Umbilical cord (tissue), 2 donors: ENCODE data around the gene ZNF182. TPM values are rescaled to one million over a fixed set of nuclear protein-coding genes. Genes with fewer than 3 reads are reported as not detected.
A peak's percentile ranks its signal among the peaks of the same experiment; 100 is the strongest.
"Not testable (repeated sequence)": the region's sequence is repeated elsewhere in the genome, so short reads cannot be mapped to it uniquely, and the experiment has no call there.

Experiments
- DNase-seq: peaks from one replicate; pipeline ENCODE4 v3.0.0-alpha.2; 2015; ENCODE audit warnings: low spot score
- total RNA-seq: library from RNA; depleted of rRNA; stranded (reverse); fragments of >200 nt; gene quantifications from one replicate; pipeline ENCODE4 v1.2.3, GENCODE V29; 2014; ENCODE audit warnings: low replicate concordance; ENCODE audit not compliant: insufficient read depth

The ZNF182 gene
- 5.1 TPM for total RNA-seq

DNA sequence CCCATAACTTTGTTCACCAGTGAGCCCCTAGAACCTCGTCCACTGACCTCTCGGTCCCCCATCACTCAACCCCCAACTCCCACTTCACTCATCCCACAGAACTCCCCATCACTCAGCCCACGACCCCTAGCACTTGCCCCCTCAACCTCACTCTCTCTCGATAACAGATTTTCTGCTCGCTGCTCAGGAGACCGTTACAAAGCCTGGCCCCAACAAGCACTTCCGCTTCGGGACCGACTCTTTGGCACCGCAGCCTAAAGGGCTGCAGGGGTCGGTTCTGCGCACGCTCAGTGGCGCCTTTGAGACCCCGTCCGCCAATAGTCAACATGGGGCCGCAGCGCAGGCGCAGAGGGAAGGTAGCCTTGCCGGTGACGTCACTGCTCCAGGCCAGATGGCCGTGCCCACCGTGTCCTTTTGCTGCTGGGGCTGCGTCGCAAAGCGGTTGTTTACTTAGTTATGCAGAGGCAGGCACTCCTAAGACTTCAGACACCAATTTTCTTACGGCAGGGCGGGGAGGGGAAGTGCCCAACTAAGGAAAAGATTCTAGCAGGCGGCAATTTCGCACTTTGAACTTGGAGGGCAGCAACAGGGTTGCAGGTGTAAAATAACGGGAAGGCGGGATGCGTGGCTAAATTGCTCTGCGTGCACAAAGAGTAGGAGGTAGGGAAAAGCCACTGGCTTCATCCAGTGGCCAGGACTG is at the start of gene ZNF182:
Gene ZNF182, minus strand, starts transcription at position 232 of the 700 bp plus-strand sequence. CDS start 1,380 bp downstream, outside the sequence.
- peak; percentile 94 for DNase-seq

DNA sequence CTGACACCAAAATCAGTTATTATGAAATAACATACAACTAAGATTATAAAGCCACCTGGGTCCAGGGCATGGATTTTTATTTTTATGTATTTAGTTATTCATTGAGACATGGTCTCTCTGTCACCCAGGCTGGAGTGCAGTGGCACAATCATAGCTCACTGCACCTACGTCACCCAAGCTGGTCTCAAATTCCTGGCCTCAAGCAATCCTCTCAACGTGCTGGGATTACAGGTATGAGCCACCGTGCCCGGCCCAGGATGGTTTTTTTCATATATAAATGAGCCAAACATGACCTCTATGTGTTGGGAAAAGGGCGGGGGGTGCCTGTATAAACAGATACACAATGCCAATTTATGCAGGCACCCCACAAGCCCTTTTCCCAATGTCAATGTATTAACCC is 43.1 kb upstream of the ZNF182 start:
- no peak for DNase-seq

DNA sequence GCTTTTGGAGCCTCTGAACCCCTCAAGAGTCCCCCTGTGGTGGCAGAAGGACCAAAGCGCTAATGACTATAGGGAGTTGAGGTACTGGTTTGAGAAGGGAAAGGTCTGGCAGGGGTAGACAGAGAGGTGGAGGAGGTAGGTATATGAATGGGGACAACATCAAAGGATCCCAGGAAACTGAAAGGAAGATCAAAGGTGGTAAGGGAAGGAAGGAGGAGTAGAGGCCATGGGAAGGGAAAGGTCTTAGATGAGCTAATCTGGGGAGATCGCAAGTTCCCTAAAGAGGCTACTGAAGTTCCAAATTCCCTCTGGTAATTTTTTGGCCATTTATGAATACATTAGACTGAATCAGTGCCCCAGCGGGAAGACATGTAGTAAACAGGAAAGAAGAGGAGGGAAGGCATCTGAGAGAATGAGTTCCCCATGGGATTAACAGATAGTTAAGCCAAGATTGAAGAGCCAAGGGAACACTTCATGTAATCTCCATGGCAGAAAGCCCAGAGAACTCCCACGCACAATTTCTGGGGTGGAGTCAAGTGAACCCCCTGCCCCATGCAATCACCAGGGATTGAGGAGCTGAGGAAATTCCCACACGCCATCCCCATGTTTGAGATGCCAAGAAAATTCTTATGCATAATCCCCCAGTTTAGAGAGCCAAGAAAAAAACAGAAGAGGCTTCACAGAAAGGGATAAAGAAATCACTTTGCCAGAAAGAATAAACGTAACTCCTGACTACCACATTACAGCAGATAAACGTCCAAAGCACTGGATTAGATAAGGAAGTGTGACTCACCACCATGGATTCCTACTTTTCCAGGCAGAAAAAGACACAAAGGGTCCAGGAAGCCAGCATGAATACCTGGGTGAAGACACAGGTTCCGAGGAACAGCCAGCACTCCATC is 41.9 kb upstream of the ZNF182 start:
- DNase-seq: peak; percentile 90

DNA sequence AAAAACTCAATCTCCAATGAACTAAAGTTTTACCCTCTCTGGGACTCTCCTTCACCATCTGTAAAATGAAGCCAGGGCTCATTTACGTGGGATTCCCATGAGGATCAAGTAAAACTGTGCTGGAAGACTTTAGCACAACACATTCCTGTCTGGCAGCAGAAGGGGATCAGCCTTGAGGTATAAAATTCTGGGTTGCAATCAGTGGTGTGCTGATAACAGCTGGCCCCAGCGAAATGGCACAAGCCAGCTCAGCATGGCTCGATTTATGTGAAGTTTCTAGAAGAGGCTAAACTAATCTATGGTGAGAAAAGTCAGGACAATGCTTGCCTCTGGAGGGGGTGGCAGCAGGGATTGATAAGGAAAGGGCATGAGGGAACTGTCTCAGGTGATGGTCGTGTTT is 39.3 kb upstream of the ZNF182 start:
- DNase-seq: peak; percentile 34

DNA sequence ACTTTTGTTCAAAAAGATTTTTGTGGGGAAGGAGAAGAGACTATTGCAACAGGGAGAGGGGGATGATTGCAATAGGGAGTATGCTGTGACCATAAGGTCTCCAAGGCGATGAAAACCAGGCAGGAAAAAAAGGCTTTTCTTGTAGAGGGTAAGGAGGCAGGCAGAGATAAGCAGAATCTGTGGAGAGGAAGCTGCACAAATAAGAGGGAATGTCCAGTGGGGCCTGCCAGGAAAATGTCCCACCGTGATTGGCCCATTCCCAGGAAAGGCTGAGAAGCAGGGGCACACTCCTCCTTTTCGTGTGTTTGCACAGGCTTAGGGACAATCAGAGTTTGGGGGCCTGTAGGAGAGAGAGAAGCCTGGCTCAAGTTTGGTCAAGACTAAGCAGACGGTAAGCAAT is 32.1 kb upstream of the ZNF182 start:
- DNase-seq: peak; percentile 68

DNA sequence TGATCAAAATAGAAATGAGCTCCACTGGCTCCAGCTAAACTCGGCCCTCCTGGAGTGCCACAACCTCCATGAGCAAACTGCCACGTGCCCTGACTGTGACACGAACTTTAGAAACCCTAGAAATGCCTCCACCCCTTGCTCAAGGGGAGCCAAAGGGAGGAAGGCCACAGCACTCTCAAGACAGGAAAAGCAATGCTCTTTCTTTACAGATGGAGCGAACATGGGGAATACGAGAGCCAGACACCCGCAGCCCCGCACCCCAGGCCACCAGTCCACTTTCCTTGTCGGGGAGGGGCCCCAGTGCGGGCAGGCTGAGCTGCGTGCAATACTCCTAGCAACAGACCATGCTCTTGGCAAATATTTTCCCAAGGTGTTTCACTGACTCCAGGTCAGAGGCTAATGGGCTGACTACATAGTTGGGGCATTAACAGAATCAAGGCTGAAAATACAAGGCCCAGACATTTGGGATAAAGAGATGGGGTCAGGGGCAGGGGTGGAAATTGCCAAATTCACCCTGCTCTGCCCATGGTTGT is 26.9 kb upstream of the ZNF182 start:
- not testable (repeated sequence) for DNase-seq

DNA sequence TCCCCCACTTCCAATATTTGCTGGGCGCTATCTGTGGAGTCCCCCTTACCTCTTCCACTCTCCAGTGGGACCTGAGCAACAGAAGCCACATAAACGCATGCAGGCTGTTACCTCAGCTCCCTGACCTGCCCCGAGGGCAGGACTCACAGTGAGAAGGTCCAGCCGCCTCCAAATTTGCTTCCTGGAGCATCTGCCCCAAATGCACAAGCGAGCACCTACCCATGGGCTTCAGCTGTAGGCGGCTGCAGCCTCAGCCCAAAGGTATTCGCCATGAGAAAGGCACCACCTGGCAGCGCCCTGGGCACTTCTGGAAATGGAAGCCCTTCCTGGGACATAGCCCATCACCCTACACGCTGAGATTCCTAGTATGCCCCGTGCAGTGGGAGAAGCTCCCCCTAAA is 26.4 kb upstream of the ZNF182 start:
- DNase-seq: no peak

DNA sequence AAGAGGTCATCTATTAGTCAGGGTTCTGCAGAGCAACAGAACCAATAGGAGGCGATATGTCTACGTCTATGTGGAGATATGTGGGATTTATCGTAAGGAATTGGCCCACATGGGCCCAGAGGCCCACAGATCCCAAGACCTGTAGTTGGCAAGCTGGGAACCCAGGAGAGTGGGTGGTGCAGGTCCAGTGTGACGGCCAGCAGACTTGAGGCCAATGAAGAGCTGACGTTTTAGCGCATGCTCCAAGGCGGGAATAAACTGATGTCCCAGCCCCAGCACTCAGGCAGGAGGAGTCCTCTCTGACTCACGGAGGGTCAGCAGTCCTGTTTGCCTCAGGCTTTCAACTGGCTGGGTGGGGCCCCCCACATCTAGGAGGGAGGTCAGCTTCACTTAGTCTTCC is 24.3 kb upstream of the ZNF182 start:
- DNase-seq: no peak

DNA sequence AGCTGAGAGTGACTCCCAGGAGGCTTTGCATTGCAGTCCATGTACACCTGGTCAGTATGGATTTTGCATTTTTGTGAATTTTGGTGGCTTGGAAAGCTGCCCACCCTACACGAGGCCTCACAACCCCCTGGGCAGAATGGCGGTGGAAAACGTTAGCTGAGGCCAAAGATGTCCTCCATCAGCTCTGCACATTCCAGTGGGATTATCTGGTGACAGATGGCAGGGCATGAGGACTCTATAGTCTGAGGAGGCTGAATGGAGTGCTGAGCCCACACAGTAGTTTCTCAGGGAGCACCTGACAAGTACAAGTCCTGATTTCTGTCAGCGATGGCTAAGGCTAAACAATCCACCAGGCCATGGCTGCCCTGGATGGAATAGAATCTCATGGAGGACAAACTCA is 23.8 kb upstream of the ZNF182 start:
- DNase-seq: not testable (repeated sequence)

DNA sequence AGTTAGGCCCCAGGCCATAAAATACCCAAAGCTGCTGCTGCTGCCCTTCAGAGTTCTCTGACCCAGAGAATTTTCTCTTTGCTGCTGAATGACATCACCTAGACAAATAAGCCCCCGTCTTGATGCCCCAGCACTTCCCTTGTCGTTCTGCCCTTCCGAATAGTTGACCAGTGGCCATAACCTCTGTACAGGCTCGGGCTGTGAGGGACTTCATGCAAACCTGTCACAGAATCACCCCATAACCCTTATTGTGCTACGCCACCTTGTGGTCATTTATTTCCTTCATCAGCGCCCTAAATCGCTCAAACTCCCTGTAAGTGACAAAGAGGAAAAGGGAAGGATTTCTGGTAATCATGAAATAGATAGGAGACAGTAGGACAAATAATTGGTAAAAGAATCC is 21.8 kb upstream of the ZNF182 start:
- peak; percentile 68 for DNase-seq

DNA sequence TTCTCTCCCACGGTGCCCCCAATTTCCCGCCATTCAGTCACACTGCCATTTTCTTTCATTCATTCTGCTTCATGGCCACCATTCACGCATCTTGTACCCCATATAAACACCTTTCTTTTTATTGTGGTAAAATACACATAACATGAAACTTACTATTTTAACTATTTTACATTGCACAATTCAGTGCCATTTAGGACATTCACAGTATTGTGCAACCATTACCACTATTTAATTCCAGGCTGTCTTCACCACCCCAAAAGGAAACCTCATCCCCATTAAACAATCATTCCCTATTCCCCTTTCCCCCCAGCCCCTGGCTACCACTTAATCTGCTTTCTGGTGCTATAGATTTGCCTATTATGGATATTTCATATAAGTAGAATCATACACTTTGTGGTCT is 18.9 kb upstream of the ZNF182 start:
- no peak for DNase-seq

DNA sequence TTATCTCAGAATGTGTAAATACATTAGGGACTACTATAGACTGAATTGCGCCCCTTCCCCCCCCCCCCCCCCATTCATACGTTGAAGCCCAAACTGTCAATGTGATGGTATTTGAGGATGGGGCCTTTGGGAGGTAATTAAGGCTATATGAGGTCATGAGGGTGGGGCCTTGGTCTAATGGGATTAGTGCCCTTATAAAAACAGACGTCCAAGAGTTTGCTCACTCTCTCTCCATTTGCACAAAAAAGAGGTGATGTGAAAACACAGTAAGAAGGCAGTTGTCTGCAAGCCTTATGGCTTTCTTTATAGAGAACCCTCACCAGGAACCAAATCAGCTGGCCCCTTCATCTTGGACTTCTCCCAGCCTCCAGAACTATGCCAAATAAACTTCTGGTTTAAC is 18.3 kb upstream of the ZNF182 start:
- DNase-seq: no peak

DNA sequence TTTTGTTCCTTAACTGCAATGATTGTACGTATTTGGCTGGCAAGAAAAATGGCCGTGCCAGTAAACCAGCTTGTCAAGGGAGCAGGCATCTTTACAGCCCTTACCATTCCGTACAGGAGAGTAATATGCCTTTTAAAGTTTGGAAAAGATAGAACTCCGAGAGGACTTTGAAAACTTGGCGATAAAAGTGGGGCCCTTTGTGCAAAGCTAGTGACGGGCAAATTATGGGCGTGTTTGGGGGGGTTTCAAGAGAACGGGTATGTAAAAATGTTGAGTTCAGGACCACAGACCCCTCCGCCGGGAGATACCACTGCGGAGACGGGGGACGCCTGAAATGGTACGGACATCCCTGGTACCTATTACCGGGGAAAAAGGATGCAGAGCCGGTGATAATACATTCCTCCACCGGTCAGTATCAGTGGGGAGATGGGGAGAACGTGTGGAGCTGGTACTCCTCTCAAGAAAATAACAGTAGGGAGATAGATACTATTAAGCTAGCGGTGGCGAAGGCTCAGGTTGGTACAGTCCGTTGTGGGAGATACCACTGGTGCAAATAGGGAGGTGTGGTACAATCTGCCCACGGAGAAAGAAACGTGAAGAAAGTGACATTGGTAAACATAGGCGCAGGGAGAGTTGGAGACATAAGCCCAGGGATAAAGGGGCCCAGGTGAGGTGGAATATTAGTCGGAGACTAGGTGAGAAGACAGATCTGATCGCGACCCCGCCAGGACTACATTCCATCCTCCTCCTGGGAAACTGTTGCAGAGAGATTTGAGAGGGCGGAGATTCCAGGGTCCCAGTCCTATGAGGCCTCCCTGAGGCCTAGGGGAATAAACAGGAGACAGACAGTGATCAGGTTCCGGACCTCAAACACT is 17.5 kb upstream of the ZNF182 start:
- peak; percentile 89 for DNase-seq

DNA sequence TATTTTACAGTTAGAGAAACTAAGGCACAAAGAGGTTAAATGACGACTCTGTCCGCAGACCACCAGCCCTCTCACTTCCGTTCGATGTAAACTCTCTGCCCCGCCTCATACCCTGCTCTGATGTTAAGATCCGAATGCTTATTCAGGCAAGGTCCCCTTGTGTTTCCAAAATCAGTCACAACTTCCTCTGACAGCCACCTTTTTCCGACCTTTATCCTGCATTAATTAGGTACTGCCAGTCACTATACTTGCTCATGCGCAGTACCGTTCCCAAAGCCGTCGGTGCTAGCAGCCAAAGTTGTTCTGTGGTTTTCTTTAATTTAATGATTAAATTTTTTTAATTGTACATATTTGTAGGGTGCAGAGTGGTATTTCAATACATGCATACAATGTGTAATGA is 16.7 kb upstream of the ZNF182 start:
- not testable (repeated sequence) for DNase-seq

DNA sequence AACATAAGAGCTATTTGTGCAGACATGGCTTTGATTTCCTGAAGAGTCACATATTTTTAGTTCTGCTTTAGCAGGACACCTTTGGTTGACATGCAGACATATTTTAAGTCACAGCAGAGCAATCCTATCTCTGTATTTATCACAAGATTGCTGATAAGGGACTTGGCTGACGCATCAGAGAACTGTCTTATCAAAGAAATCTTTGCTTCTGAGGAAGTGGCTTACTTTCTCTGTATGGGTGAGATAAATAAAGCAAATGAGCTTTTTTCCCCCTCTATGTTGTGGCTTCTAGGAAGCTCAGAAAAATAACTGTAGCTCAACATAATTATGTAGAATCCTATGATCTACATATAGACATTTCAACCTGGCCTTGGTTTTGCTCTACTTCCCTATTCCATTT is 16.1 kb upstream of the ZNF182 start:
- not testable (repeated sequence) for DNase-seq

DNA sequence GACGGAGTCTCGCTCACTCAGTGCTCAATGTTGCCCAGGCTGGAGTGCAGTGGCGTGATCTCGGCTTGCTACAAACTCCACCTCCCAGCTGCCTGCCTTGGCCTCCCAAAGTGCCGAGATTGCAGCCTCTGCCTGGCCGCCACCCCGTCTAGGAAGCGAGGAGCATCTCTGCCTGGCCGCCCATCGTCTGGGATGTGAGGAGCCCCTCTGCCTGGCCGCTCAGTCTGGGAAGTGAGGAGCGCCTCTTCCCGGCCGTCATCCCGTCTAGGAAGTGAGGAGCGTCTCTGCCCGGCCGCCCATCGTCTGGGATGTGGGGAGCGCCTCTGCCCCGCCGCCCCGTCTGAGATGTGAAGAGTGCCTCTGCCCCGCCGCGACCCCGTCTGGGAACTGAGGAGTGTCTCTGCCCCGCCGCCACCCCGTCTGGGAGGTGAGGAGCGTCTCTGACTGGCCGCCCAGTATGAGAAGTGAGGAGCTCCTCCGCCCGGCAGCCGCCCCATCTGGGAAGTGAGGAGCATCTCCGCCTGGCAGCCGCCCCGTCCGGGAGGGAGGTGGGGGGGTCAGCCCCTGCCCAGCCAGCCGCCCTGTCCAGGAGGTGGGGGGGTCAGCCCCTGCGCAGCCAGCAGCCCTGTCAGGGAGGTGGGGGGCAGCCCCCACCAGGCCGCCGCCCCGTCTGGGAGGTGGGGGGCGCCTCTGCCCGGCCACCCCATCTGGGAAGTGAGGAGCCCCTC is 13.0 kb upstream of the ZNF182 start:
- DNase-seq: not testable (repeated sequence)

DNA sequence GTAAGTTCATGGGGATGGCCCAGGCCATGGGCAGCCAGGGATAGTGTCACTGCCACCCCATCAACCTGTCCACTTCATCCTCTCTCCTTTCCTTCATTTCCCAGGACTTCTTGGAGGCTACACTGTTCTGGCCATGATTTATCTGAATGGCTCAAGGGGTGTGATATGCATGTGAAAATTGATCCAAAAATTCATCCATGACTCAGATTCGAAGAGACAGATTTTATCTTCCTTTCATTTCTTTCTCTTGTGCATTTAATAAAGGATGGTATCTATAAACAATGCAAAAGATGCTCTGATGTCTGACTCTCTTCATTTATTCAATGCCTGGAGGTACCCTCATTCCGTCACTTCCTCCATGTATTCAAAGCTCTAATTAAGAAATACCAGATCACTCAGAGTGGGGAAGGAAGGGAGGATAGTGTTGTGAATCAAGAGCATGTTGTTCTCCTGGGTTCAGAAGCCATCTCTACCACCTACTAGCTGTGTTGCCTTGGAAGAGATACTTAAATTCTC is 5.7 kb upstream of the ZNF182 start:
- not testable (repeated sequence) for DNase-seq

DNA sequence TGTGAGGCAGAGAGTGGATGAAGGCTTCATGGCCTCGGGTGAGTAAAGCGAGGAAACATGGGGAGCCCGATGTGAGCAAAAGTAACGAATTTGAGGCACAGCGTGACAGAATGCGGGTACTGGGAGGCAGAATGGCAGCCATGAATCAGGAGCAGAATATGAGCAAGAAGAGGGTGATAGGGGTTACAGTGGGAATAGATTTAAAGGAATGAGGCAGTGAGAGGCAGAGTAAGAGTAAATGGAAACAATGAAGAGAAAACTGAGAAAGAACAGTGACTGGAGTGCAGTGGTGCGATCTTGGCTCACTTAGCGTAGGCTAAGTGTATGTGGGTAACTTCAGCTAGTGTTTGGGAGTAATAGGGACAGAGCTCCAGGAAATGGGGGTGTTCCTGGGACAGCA is 2.9 kb upstream of the ZNF182 start, which contains the start of gene SPACA5:
Gene SPACA5, plus strand, starts transcription at position 301 of the 400 bp plus-strand sequence. CDS start 815 bp downstream, outside the sequence.
- not testable (repeated sequence) for DNase-seq

DNA sequence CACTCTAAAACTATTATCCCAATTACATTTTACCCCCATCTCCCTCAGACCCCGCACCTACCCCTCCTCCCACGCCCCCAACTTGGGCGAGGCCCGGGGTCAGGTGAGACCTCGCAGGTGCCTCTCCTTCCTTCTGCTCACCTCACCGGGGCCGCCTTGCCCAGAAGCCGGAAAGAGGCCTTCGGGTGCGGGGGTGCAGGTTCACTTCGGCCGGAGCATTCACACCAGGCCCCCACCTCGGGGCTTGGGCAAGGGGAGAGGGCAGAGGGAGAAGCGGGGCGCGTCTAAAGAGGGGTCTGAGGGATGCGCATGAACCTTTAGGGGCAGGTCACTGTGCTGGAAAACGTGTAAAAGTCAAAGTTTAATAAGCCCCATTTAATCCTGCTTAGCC is 427 bp downstream of the ZNF182 start:
- DNase-seq: no peak

DNA sequence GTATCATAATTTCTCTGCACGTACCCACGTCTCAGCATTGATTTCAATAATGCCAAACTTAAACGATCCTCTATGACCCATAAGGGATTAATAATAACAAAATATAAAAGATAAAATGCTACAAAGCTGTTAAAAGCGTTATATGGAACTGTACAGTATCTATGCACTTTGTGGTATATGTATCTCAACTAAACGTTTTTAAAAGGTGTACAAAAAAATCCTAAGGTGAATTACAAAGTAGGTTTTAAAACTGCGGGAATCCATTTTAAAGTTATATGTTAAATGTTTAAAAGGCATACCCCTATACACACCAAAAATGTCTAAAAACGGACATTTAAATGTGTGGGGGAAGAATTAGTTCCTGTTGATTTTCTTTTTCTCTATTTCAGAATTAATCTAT is 860 bp downstream of the ZNF182 start:
- DNase-seq: no peak
